ENCODE measurements around the gene CHRNE. TPM values are rescaled to one million over a fixed set of nuclear protein-coding genes. Genes with fewer than 3 reads are reported as not detected.

The CHRNE gene
- total and polyA plus RNA-seq, 2 of the 13 experiments (the other 11 are each of a cell fraction or from before 2014, with no cell fraction given), result 0.53 to 0.59 TPM

DNA sequence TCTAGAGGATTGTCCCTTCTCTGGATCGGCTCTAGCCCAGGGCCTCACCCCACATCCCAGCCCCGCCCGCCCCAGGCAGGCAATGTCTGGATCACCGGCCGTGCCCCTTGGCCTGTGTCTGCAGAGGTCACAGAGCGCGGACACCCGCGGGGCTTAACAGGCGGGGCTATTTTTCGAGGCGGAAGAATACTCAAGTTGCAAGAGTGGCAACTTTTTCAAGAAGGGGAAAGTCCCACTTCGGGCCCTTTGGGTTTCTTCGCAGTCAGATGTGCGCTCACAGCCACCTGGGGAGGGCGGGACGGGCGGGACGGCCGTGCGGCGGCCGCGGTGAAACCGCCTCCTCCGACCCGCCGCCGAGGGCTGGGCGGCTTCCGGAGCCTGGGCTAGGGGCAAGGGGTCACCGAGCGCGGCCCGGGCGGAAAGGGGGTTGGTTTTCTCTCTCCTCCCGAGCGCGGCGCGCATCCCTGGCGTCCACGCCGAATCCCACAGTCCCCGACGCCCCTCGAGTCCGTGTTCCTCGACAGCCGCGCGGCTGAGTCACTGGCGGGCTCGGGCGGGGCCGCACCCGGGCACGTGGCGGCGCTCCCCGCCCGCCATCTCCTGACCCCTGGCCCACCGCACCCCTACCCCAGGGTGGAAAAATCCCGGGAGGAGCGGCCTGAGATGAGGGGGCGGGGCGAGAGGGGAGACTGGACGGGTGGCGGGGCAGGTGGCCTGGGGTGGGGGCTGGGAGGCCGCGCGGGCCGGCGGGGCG lies 46.6 kb upstream of the CHRNE start (continued):
- TF ChIP-seq CEBPG (CRISPR knock-in tag; IDR thresholded peaks at IDR 0.05) (no peak), GFI1 (CRISPR knock-in tag; IDR thresholded peaks at IDR 0.05; ENCODE audit: borderline replicate concordance) (no peak), ZSCAN20 (CRISPR knock-in tag; IDR thresholded peaks at IDR 0.05; ENCODE audit: borderline replicate concordance) (no peak), ZNF563 (CRISPR knock-in tag; IDR thresholded peaks at IDR 0.05) (peak; percentile 89), ZSCAN12 (CRISPR knock-in tag; IDR thresholded peaks at IDR 0.05) (no peak), NFE2 (CRISPR knock-in tag; IDR thresholded peaks at IDR 0.05) (no peak), SIN3A (IDR thresholded peaks at IDR 0.05; ENCODE audit: borderline replicate concordance, low read depth, low read length) (no peak), SMC3 (IDR thresholded peaks at IDR 0.05; ENCODE audit: low read length) (no peak), BRCA1 (CRISPR knock-in tag; IDR thresholded peaks at IDR 0.05) (no peak), ZSCAN9 (CRISPR knock-in tag; IDR thresholded peaks at IDR 0.05; ENCODE audit: borderline replicate concordance) (no peak; the same call in 1 of the 2 replicates), ONECUT2 (CRISPR knock-in tag; IDR thresholded peaks at IDR 0.05) (no peak), ZNF749 (CRISPR knock-in tag; IDR thresholded peaks at IDR 0.05; ENCODE audit: borderline replicate concordance) (0 out of 2 replicates have a peak, but pooled peaks have one; percentile 52), CREM (IDR thresholded peaks at IDR 0.05) (no peak), CREM (CRISPR knock-in tag; IDR thresholded peaks at IDR 0.05) (no peak)
- TF ChIP-seq, protein P1, sequence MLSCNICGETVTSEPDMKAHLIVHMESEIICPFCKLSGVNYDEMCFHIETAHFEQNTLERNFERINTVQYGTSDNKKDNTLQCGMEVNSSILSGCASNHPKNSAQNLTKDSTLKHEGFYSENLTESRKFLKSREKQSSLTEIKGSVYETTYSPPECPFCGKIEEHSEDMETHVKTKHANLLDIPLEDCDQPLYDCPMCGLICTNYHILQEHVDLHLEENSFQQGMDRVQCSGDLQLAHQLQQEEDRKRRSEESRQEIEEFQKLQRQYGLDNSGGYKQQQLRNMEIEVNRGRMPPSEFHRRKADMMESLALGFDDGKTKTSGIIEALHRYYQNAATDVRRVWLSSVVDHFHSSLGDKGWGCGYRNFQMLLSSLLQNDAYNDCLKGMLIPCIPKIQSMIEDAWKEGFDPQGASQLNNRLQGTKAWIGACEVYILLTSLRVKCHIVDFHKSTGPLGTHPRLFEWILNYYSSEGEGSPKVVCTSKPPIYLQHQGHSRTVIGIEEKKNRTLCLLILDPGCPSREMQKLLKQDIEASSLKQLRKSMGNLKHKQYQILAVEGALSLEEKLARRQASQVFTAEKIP (CRISPR knock-in tag; IDR thresholded peaks at IDR 0.05; ENCODE audit: borderline replicate concordance), result no peak
- TF ChIP-seq, protein P2, sequence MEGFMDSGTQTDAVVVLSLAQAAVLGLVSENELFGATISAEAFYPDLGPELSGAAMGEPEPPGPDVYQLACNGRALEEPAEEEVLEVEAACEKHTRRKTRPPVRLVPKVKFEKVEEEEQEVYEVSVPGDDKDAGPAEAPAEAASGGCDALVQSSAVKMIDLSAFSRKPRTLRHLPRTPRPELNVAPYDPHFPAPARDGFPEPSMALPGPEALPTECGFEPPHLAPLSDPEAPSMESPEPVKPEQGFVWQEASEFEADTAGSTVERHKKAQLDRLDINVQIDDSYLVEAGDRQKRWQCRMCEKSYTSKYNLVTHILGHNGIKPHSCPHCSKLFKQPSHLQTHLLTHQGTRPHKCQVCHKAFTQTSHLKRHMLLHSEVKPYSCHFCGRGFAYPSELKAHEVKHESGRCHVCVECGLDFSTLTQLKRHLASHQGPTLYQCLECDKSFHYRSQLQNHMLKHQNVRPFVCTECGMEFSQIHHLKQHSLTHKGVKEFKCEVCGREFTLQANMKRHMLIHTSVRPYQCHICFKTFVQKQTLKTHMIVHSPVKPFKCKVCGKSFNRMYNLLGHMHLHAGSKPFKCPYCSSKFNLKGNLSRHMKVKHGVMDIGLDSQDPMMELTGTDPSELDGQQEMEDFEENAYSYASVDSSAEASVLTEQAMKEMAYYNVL (CRISPR knock-in tag; IDR thresholded peaks at IDR 0.05; ENCODE audit: borderline replicate concordance), result no peak
- TF ChIP-seq, protein P3, sequence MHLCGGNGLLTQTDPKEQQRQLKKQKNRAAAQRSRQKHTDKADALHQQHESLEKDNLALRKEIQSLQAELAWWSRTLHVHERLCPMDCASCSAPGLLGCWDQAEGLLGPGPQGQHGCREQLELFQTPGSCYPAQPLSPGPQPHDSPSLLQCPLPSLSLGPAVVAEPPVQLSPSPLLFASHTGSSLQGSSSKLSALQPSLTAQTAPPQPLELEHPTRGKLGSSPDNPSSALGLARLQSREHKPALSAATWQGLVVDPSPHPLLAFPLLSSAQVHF (CRISPR knock-in tag; IDR thresholded peaks at IDR 0.05), result 0 out of 2 replicates have a peak, but pooled peaks have one; percentile 50
- TF ChIP-seq, protein P4, sequence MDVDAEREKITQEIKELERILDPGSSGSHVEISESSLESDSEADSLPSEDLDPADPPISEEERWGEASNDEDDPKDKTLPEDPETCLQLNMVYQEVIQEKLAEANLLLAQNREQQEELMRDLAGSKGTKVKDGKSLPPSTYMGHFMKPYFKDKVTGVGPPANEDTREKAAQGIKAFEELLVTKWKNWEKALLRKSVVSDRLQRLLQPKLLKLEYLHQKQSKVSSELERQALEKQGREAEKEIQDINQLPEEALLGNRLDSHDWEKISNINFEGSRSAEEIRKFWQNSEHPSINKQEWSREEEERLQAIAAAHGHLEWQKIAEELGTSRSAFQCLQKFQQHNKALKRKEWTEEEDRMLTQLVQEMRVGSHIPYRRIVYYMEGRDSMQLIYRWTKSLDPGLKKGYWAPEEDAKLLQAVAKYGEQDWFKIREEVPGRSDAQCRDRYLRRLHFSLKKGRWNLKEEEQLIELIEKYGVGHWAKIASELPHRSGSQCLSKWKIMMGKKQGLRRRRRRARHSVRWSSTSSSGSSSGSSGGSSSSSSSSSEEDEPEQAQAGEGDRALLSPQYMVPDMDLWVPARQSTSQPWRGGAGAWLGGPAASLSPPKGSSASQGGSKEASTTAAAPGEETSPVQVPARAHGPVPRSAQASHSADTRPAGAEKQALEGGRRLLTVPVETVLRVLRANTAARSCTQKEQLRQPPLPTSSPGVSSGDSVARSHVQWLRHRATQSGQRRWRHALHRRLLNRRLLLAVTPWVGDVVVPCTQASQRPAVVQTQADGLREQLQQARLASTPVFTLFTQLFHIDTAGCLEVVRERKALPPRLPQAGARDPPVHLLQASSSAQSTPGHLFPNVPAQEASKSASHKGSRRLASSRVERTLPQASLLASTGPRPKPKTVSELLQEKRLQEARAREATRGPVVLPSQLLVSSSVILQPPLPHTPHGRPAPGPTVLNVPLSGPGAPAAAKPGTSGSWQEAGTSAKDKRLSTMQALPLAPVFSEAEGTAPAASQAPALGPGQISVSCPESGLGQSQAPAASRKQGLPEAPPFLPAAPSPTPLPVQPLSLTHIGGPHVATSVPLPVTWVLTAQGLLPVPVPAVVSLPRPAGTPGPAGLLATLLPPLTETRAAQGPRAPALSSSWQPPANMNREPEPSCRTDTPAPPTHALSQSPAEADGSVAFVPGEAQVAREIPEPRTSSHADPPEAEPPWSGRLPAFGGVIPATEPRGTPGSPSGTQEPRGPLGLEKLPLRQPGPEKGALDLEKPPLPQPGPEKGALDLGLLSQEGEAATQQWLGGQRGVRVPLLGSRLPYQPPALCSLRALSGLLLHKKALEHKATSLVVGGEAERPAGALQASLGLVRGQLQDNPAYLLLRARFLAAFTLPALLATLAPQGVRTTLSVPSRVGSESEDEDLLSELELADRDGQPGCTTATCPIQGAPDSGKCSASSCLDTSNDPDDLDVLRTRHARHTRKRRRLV (CRISPR knock-in tag; IDR thresholded peaks at IDR 0.05), result no peak
- TF ChIP-seq, protein P5, sequence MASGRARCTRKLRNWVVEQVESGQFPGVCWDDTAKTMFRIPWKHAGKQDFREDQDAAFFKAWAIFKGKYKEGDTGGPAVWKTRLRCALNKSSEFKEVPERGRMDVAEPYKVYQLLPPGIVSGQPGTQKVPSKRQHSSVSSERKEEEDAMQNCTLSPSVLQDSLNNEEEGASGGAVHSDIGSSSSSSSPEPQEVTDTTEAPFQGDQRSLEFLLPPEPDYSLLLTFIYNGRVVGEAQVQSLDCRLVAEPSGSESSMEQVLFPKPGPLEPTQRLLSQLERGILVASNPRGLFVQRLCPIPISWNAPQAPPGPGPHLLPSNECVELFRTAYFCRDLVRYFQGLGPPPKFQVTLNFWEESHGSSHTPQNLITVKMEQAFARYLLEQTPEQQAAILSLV (CRISPR knock-in tag; IDR thresholded peaks at IDR 0.05; ENCODE audit: borderline replicate concordance), result no peak; the same call in 1 of the 2 replicates
